Measurements from ENCODE around the gene RAD51B.

Gene RAD51B

DNA sequence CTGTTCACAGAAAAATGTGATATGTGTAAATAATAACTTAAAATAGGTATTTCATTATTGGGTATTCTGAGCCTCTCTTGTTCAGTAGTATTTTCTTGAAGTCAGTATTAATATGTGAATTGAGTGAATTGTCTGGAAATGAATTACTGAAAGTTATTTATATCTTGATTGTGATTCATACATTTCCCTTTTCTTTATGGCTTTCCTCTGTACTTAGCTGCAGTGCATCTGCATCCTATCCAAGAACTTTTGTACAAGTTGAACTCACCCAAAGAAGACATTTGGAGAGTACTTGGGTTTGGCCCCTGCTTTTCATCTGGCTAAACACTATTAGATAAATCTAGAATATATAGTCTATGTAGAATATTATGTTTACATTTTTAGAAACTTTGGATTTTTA, 326.0 kb downstream of the RAD51B start:
- DNase-seq (ENCODE audit: low read depth in 2 of 2): no peak

DNA sequence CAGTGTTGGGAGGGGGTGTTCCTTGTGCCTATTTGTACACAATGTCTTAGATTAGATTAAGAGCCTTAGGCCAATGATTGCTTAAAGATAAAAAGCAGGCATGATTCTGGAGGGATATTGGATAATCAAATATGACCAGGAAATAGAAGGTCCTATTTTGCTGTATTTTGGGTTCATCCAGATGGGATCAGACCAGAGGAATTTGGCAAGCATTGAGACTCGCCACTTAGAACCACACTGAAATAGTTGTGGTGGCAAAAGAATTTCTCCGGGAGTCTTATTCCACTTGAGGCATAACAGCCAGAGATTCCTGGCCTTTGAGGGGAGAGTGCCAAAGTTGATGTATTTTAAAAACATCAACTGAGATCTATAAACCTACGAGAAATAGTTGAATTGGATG, 327.2 kb downstream of the RAD51B start:
- DNase-seq (ENCODE audit: low read depth in 2 of 2): no peak

DNA sequence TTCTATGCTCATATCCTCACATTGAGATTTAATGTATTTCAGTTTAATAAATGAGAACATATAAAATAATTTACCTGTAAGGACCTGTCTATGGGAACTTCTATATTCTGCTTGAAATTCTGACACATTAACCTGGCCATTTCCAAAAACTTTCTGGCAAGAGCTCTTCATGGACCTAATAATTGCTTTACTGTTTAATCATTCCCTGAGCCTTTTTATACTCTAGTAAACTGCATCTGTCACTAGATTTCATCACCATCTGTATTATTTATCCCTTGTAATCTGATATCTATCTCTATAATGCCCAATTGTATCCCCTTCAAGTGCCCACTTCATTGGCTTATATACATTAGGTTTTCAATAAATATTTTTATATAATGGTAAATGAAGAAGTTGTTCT, 327.7 kb downstream of the RAD51B start:
- DNase-seq (ENCODE audit: low read depth in 2 of 2): no peak

DNA sequence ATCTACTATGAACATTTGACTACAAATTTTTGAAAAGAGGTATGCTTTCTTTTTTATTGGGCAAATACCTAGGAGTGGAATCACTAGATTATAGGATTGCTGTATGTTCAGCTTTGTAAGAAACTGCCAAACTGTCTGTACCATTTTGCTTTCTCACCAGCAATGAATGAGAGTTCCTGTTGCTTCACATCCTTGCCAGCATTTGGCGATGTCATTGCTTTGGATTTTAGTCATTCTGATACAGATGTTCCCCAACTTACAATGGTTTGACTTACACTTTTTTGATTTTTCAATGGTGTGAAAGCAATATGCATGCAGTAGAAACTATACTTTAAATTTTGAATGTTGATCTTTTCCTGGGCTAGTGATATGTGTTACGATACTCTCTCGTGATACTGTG, 328.7 kb downstream of the RAD51B start:
- DNase-seq (ENCODE audit: low read depth in 2 of 2): no peak

DNA sequence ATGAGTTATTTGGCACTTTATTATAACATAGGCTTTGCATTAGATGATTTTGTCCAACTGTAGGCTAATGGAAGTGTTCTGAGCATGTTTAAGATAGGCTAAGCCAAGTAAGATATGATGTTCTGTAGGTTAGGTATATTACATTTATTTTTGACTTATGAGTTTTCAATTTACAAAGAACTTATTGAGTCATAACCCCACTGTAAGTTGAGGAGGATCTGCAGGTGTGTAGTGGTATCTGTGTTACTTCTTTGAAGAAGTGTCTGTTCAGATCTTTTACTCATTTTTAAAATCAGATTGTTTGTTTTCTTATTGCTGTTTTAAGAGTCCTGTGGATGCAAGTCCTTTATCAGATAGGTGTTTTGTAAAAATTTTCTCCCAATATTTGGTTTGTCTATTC, 329.2 kb downstream of the RAD51B start:
- no peak for DNase-seq (ENCODE audit: low read depth in 2 of 2)

DNA sequence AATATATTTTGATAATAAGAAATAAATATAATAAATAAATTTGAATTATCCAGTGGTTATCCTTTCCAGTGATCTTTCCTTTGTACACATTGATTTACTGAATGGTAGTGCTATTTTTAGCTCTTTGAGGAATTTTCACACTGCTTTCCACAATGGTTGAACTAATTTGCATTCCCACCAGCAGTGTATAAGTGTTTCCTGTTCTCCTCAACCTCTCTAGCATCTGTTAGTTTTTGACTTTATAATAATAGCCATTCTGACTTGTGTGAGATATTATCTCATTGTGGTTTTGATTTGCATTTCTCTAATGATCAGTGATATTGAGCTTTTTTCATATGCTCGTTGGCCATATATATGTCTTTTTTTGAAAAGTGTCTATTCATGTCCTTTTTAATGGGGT, 333.7 kb downstream of the RAD51B start:
- DNase-seq (ENCODE audit: low read depth in 2 of 2): no peak

DNA sequence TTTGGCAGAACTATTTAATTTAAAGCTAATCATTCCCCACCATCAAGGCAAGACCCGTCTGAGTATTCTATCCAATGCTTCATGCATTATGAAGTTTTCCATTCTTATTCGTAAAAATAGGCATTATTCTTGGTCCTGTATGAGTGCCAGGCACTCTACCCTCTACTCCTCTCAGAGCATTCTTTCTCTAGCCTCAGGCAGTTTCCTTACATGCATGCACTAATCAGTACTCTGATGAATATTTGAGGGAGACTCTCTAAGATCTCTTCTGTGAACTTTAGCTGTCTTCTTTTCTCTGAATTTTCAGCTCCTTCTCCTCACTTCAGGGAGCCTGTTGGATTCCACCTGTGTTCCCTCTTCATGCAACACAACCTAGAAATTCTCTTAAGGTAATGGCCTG, 334.7 kb downstream of the RAD51B start:
- no peak for DNase-seq (ENCODE audit: low read depth in 2 of 2)

DNA sequence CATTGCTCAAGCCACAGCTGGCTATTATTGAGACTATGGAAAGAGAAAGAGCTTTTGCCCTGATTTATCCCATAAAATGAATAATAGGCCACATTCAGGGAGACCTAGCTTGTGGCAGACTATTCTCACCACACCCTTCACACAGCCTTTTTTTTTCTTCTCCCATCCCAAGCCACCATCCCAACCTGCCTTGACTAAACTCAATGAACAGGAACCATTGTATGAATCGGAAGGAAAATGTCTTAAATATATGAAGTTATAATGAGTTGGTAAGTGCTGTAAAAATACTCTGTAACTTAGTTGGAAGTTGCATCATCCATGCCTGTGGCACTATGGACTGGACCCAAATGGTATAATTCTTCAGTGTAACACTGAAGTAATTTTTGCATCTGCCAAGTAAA, 338.4 kb downstream of the RAD51B start:
- DNase-seq (ENCODE audit: low read depth in 2 of 2): no peak

DNA sequence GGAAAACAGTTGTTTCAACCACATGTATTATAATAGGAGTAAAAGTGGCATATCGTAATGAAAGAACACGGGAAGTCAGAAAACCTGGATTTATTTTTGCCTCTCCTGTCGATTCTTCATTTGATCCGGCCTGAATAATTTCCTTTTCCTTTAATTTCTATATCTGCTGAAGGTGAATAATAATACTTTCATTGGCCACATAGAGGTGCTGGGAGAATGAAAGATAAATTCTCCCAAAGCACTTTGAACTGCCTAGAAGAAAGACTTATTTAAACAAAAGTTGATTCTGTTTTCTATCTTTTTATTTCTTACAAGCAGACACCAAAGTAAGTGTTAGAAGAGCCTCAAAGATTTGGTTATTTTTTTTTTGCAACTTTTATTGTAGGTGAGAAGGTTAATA, 339.1 kb downstream of the RAD51B start:
- DNase-seq (ENCODE audit: low read depth in 2 of 2): no peak

DNA sequence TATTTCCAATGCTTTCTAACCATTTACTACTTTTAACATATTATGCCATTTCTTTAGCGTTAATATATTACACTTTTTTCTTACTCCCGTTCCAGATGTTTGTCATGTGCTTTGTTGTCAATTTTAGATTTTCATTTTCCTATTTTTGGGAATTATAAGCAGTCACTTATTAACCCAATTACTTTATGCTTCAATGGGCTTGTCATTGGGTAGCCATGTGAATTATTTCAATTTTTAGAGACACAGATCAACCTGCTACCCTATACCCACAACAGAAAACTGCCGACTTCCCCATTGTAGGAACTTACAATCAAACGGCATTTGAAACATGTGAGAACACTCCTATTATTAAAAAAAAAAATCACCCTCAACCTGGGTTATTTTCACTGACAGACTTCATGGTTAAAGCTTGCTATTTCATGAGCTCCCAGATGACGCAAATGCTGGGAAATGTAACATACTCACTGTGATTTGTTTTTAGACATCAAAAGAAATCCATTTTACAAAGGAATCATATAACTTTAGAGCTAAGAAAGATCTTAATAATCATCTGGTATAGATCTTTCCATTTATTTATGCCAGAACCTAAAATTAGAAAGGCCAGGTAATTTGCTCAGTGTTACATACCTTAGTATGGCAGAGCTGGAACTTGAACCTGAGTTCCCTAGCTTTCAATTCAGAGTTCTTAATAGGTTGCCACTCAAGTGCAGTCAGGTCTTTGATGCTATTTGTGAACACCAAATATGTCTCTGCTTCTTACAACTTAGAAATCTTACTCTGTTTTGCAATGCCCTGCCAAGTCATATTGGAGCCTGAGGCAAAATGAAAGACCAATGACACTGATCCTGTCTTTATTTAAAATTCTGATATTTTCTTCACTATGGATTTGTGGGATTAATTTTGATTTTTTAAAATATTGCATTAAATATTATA, 340.4 kb downstream of the RAD51B start:
- no peak for DNase-seq (ENCODE audit: low read depth in 2 of 2)

DNA sequence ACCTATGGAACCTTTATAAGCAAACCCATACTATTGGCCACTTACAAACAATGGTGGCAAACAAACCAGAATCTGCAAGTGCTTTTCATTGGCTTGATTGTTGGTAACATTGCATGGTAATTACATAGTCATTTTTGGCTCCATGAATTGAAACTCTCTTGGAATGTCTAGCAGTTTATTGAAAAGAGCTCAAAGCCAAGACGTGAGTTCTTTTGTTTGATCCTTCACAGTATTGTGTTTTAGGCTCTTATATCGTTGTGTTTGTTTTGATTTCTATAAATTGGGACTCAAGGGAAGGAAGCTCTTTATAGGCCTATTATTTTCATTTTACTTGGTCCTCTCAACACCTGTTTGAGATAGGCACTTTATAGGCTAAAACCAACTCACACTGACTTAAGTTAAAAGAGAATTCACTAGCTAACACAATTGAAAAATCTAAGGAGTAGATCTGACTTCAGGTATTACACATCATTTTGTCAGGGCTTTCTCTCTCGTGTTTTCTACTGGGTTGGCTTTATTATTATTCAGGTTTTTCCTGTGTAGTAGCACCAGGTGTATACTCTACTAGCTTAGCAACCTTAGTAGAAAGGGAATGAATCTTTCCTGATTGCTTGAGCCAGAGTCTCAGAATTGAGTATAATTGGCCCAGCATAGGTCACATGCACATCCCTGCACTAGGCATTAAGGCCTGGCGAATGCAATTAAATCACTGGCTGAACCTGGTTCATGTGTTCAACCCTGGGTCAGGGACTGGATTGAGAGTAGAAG, 341.4 kb downstream of the RAD51B start:
- no peak for DNase-seq (ENCODE audit: low read depth in 2 of 2)

DNA sequence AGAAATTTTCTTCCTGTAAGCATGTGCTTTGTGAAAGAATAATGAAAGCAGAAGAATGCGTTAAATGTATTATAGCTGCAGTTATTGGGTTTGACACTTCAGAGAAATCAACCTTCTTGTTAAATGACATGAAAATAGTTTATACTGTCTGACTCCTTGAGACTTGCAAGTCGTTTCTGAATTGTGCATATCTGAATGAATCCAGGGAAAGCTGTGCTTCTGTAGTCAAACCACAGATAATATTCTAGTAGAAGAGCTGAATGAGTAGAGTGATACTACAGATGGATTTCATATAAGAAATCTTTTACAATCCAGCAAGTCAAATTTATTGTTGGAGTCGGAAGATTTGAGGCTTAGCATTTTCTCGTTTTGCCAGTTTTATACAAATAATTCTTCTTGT, 343.3 kb downstream of the RAD51B start:
- DNase-seq (ENCODE audit: low read depth in 2 of 2): no peak

DNA sequence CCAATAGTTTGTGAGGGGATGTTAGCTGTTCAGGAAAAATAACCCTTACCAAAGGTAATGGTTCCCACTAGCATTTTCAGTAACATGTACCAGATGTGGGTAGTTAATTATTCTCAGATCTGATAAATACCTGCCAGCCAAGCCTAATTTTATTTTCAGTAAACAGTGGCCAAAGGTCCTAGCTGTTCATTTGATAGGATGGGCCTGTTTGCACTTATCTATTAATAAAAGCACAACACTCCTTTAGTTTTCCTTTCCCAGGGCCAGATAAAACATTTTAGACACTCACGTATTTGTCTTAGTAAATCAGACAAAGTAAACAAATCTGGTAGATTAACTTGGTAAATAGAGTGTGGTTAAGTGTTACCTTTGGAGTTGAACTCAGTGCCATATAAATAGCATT, 345.1 kb downstream of the RAD51B start:
- no peak for DNase-seq (ENCODE audit: low read depth in 2 of 2)

DNA sequence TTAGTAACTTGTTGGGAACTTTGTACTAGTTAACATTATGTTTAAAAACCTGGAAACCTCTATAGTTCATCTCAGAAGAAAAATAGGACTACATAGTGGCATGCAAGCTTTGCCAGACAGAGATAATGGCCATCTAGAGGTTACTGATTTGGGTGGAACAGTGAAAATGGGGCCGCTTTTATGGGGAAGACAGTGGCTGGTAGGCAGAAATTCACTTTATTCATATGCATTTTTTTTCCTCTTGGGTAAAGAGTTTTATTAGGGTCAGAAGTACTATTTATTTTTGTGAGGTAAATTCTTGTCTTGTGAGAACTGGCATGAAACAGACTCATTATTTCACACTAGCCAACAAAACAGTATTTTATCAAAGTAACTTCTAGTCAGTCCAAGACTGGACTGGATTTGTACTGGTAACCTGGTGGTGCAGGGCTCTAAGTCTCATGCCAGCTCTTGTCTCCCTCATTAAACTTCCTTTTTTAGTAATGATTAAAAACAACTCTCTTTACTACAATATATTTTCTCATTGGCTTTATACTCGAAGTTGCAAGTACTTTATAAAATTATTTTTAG, 345.8 kb downstream of the RAD51B start:
- DNase-seq (ENCODE audit: low read depth in 2 of 2): no peak

DNA sequence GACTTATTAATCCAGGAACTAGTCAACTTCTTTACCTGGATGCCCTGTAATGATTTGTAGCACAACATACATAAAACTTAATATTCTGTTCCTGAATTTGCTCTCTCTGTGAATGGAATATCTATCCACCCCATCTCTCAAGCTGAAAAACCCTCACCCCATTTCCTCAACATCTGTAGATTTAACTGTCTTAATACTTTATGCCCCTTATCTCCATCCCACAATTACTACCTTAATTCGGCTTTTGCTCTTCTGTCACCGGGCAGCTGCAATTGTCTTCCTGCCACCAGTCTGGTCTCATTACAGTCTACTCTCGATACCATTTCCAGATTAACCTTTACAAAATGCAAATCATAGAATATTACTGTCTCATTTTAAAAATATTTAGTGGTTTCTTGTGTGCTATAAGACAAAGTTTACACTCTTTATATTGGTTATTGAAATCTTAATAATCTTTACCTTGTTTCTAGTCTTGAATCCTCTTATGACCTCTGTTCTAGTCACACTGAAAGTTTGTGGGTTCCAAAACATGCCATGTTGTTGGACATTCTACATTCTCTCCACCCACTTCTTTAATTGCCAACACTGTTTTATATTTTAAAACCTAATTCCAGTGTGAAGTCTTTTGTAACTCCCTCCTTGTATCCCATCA, 347.3 kb downstream of the RAD51B start:
- no peak for DNase-seq (ENCODE audit: low read depth in 2 of 2)

DNA sequence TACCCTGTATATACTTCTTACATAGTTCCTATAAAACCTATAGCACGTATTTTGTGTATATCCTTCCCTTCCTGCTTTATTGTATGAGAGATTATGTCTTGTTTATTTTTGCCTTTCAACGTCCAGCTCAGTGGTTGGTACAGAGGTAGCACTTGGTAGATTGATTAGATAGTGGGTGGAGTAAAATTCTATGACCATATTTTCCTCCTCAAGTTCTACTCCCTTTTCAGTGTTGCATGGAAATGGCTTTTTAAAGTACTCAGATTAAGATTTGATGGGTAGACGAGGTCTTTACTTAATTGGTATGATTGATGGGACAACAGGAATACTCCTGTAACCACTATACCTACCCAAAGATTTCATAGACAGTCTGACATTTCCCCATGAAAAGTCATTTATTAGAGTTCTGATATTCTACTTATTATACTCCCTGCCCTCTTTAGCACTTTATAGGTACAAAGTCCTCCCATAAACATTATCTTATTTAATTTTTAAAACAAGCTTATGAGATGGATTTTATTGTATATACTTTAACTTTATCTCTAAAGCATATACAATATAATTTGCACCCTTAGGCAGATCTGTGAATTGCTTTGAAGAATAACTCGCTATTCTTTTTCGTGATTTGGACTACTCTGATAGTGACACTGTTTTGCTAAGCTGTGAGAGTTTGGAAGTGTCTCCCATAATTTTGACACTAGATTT, 348.0 kb downstream of the RAD51B start:
- DNase-seq (ENCODE audit: low read depth in 2 of 2): no peak

DNA sequence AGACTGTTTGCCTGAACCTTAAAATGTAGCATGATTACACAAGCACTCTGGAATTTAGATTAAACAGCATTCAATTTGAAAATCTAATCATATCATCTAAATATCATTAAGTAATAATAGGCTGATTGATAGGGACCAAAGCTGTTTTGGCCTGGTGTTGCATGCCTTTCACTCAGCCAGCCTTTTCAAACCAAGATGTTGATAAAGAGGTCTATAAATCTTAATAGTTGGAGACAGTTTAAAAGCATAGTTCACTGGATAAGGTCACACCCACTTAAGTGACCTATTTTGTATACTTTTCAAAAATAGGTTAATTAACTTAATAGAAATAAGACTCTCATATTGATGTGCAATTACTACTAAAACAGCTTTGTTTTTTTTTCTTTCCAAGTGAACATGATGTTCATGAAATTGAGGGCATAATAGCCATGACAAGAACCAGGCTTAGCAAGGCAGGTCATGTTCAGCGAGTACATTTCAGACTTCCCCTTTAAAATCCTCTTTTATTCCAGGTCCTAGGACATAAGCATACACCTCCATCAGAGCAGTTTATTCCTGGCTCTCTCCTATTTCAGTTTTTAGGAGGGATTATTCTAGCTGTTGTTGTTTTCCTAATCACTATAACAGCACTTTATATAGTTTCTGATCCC, 349.0 kb downstream of the RAD51B start:
- DNase-seq (ENCODE audit: low read depth in 2 of 2): no peak

DNA sequence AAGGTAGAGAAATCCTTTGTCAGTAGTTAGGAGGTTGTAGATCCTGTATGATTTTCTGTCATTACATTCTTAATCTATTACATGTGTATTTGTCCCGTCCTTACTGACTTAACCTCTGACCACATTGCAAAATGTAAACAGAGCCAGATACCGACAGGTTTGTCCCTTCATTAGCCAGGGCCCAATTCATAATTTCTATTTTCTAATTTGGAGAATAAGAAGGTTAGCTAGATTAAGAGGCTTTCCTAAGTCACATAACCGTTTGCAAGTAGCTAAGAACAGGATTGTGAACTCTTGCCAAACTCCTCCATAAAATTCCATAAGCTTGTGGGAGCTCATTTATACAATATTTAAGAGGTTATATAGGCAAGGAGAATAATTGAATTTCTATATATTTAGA, 352.6 kb downstream of the RAD51B start:
- DNase-seq (ENCODE audit: low read depth in 2 of 2): no peak

DNA sequence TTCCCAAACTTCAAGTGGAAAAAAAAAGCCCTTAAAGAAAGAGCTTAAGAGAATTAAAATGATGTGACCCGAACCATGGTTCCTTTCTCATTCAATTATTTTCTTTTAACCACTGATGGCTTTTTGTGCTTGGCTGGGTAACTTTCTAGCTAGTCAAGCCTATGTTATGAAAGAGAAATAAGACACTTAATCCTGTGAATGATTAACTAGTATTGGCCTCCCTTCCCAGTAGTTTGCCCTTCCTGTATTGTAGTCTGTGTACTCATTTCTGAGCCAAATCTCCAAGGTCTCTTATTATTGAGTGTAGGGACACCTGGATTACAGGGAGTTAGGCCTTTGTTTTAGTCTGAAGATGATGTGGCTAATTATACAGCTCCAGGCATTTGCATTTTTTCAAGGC, 353.0 kb downstream of the RAD51B start:
- DNase-seq (ENCODE audit: low read depth in 2 of 2): no peak

DNA sequence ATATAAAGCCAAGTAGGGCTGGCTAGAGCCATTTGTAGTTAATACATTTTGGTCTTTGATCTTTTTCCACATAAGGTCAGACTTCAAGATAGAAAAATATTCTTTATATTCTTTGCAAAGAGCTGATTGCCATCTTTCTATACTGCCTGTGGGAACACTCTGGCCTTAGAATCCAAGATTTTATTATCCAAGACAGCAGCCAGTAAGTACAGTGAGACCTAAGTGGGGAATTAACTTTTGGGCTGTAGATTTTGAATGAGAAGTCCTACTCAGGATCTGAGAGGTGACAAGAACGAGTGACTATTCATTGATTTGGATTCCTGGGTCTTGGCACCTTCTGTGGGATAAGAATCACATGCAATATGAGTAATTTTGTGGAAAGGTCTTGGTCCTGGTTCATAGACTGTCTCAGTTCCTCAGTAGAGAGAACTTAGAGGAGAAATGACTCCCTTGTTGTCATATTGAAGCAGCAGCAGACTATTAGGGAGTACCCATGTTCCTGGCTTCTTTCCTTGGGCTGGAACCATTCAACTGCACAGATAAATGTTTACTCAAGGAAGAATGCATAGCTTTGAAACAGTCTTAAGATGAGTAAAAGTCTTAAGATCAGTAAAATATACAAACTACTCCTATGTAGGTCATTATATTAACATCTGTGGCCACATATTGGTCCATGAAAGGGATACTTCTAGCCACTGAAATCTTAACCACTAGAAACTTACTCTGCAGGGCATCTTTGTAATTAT, 353.8 kb downstream of the RAD51B start:
- no peak for DNase-seq (ENCODE audit: low read depth in 2 of 2)

All from stimulated activated CD8-positive, alpha-beta memory T cell treated with anti-CD3 and anti-CD28 coated beads, Interleukin-2, amount 100 ng/mL, for 48 hours (primary cell).